HTR-8/SVneo (cell line): ENCODE results near the gene IDH3B.

Experiments used
- DNase-seq: peaks from one replicate; pipeline ENCODE4 v3.0.0; 2011; ENCODE audit warnings: low spot score, mixed read lengths; ENCODE audit not compliant: insufficient read length
- FAIRE-seq: peaks from 2 replicates; lab custom pipeline; 2011; peaks lifted over from hg19 to GRCh38; lab: Jason Lieb, UNC

IDH3B gene

DNA sequence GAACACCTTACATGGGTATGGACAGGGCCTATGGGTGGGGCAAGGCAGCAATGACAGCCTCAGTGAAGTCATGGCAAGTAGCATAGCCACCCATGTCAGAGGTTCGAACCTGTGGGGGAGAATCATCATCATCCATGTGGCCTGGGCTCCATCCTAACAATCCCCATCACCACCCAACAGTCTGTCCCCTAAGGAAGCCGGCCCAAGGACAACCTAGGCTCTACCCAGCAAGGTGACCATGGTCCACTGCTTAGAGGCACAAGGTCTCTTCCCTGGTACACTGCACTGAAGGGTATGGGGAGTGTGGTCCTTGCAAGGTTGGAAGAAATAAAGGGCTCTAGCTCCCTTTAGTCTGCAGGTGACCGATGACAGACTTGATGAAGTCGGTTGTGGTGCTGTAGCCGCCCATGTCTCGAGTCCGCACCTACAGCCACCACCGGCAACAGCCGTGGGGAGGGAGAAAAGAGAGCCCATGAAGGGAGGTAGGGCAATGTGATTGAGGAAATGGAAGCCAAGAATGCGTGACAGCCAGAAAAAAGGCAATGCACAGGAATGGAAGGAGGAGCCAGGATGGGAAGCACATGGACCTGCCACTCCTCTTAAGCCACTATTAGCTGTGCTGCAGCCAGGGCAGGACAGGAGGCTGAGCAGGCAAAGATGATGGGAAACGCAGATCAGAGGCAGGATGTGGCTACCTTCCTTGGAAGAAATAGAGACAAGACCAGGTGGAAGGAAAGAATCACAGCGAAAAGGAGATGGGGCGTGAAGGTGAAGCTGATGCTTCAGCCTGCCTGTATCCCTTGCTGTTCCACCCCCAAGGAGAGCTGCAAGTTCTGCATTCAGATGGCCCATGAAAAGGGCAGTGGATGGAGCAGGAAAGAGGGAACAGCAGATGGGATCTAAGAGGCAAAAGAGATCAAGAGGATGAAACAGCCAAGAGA, 5.3 kb downstream of the IDH3B start:
- peak; percentile 16 for FAIRE-seq
- no peak for DNase-seq

DNA sequence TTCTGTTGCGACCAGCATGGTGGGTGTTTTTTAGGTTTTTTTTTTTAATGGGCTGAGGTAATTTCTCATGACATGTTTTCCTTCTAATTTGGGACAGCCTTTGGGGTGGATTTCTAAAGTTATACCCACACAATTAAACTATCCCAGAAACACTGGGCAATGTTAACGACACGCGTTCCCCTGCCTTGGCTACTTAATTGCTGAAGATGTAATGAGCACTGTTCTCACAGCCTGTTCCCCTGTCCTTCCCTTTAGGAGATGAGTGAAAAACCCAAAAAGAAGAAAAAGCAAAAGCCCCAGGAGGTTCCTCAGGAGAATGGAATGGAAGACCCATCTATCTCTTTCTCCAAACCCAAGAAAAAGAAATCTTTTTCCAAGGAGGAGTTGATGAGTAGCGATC, 6.3 kb downstream of the IDH3B start:
- FAIRE-seq (no peak), DNase-seq (no peak)

DNA sequence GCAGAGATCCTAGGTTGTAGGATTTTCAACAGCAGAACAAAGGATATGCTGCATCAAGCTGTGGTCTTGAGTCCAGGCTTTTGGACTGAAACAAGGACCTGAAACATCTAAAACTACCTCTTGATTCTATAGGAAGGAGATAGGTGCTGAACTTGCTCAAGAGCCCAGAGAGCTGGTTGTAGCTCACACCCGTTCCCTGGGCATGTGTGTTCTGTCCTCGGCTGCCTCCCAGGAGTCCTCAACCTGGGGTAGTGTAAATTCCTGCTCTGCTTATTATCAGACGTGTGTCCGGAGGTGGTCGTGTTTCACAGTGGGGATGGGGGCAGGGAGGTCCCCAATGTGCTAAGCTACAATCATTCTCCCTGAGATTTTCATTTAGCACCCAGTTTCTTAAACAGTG, 6.8 kb downstream of the IDH3B start:
- FAIRE-seq (no peak), DNase-seq (no peak)

DNA sequence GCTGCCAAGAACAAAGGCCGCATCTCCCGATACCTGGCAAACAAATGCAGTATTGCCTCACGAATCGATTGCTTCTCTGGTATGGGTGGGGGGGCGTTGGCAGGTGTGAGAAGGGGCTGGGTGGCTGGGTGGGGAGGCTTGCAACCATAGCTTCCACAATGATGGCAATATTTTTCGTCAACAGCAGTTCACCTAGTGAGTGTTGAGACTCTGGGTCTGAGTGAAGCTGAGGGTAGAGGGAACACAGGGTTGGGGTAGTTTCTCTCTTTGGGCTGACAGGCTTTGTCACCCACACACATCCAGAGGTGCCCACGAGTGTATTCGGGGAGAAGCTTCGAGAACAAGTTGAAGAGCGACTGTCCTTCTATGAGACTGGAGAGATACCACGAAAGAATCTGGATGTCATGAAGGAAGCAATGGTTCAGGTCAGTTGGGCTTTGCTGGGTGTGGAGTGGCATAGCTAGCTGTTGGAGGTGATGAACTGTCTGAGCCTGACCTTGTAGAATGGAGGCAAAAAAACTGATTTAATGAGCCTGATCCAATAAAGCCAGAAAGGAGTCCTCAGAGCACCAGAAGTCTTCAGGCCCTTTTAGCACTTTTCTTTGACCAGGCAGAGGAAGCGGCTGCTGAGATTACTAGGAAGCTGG, 7.4 kb downstream of the IDH3B start:
- DNase-seq: no peak
- FAIRE-seq: no peak

DNA sequence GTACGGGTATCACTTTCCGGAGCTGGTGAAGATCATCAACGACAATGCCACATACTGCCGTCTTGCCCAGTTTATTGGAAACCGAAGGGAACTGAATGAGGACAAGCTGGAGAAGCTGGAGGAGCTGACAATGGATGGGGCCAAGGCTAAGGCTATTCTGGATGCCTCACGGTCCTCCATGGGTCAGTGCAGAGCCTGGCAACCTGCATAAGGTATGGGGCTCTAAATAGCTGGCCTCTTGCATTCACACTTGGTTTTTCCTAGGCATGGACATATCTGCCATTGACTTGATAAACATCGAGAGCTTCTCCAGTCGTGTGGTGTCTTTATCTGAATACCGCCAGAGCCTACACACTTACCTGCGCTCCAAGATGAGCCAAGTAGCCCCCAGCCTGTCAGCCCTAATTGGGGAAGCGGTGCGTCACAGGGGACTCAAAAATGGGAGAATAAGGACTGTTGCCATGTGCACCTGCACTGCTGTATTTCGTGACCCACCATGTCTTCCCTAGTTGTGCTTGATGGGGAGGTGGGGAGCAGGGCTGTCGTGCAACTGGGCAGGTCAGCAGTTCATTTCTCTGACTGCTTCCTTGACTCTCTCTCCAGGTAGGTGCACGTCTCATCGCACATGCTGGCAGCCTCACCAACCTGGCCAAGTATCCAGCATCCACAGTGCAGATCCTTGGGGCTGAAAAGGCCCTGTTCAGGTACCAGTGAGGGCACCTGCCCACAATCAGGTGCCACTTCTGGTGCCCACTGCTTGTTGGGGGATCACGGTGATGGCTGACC, 8.5 kb downstream of the IDH3B start:
- FAIRE-seq (no peak), DNase-seq (no peak)

DNA sequence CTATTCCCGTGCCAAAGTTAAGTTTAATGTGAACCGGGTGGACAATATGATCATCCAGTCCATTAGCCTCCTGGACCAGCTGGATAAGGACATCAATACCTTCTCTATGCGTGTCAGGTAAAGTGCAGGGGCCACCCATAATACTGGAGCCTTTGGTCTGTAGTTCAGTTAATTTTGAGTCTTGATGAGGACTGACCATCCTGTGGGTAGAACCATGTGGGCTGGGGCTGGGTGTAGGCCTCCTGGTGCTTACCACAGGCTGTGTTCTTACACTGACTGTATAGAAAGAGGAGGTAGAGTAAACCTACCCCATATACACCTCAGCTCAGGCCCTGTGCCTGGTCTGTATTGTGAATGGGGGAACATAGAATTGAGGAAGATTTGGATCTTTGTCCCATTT, 9.2 kb downstream of the IDH3B start:
- FAIRE-seq: no peak
- no peak for DNase-seq

DNA sequence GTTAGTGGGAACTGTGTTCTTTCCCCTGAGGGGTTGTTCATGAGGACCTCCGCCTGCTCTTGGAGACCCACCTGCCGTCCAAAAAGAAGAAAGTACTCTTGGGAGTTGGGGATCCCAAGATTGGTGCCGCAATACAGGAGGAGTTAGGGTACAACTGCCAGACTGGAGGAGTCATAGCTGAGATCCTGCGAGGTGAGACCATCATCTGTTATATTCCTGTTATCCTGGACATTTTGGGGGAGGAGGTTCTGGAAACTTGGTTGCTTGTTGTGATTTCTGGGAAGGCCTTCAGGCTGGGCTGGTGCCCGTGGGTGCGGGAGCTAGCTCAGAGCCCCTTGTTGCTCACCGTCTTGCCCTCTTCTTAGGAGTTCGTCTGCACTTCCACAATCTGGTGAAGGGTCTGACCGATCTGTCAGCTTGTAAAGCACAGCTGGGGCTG, 9.6 kb downstream of the IDH3B start:
- FAIRE-seq (no peak), DNase-seq (no peak)

DNA sequence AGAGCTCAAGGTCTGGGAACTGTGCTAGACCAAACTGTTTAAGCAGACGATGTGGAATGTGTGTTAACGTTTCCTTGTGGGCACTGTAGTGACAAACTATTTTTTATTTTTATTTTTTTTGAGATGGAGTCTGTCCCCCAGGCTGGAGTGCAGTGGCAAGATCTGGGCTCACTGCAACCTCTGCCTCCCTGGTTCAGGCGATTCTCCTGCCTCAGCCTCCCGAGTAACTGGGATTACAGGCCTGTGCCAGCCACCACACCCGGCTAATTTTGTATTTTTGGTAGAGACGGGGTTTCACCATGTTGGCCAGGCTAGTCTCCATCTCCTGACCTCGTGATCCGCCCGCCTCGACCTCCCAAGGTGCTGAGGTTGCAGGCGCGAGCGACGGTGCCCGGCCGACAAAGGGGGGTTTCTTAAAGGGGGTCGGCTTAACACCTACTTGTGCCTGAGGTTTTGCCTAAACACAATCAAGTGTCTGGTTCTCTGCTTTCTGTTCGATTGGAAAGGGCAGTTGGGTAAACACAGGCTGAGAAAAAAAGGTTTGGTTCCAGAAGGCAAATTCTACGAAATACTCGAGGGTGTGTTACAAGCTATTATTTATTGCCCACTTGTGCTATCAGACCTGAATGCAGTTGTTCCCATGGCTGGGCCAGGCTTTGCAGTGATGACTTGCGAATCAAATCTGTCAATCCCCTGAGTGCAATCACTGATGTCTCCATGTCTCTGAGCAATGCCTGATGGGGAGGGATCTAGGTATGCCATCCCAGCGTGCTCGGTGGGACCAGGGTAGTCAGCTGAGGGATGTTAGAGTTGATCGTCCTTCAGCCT, 10.2 kb downstream of the IDH3B start:
- no peak for DNase-seq
- no peak for FAIRE-seq

DNA sequence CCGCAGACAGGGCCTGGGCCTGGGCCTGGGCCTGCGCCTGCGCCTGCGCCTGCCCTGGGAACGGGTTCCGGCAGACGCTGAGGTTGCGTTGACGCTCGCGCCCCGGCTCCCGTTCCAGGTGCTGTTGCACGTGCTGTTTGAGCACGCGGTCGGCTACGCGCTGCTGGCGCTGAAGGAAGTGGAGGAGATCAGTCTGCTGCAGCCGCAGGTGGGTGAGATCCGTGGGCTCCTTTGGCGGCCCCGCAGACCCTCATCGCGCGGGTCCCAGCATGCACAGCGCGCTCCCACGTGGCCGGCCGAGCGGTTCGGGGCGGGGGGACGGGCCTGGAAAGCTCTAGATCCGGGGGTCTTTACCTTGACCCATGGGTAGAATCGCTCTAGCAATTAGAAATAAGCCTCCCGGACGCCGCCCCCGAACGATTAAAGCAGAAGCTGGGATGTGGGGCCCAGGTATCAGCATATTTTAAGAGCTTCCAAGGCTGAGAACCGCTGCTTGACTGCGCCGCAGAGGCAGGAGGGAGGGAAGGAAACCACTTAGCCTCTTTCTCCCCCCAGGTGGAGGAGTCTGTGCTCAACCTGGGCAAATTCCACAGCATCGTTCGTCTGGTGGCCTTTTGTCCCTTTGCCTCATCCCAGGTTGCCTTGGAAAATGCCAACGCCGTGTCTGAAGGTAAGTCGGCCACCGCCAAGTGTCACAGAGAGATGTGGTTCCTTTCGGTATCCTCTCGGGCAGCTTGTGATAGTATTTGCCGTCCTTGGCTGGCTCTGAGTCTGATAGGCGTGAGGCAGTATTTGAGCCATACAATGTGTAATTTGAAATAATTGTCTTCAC, 11.1 kb downstream of the IDH3B start:
- peak; percentile 44 for FAIRE-seq
- DNase-seq: no peak

DNA sequence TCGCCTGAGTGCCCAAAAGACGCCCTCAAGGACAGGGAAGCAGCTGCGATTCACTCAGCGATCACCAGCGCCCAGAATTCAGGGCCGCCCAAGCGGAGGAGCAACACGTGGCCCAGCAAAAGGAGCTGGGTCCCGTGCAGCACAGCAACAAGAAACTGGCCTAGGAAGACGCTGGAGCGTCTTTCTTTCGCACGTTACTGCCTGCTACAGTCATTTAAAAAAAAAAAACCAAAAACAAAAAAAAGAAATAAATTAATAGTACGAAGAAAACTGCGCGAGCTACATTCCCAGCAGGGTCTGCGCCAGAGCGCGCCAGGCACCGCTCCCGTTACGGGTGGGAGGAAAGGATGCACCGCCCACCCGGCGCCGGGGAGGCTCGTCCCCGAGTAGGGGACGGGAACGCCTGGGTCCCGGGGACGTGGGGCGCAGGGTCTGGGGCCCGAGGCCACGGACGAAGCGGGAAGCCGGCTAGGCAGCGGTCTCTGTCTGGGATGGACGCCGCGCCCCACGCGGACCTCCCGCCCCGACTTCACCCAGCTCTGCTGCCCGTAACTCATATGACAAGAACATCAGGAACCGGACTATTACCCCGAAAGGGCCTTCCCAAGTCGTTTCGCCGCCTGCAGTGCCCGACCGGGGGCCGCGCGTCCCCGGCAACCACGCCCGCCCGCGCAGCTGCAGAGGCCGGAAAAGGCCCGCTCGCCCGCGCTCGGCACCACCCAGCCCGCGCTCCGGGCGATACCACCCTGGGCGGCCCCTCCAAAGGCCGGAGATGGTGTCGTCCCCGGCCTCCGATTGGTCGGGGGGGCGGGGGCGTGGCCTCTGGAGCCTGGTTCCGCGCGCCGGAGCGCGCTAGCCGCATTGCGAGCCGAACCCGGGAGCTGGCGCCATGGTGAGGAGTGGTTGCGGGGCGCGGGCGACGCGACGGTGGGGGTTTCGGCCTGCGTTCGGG, 12.0 kb downstream of the IDH3B start, which contains the start of gene NOP56:
NOP56 (plus strand) TSS at position 861 of the 952 bp plus-strand sequence; CDS start at position 890, 29 bp downstream.
- peak; percentile 68 for FAIRE-seq
- peak; percentile 87 for DNase-seq

DNA sequence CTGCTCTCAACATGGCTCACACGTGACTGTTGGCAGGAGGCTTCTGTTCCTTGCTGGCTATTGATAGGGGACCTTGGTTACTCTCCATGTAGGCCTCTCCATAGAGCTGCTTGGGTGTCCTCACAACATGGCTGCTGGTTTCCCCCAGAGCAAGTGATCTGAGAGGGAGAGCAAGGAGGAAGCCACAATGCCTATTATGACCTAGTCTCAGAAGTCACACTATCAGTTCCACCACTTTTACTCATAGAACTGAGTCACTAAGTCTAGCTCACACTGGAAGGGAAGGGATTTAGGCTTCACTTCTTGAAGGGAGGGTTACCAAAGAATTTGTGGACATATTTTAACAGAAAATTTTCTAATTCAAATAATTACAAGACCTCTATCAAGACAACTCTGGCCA, 20.3 kb downstream of the IDH3B start:
- FAIRE-seq (no peak), DNase-seq (no peak)

DNA sequence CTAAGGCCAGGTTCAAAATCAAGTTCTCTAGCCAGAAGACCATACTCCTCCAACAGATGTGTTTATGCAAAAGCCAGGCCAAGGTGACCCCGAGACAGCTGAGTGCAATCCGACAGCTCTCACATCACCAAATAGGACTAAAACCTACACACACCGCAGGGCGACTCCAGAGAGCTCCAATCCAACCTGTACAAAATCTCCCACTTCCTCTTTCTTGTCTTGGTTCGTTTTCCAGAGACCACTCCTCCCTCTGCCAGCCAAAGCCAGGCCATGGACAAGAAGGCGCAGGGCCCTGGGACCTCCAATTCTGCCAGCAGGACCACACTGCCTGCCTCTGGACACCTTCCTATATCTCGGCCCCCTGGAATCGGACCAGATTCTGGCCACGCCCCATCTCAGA, 23.1 kb downstream of the IDH3B start:
- DNase-seq (no peak), FAIRE-seq (no peak)

DNA sequence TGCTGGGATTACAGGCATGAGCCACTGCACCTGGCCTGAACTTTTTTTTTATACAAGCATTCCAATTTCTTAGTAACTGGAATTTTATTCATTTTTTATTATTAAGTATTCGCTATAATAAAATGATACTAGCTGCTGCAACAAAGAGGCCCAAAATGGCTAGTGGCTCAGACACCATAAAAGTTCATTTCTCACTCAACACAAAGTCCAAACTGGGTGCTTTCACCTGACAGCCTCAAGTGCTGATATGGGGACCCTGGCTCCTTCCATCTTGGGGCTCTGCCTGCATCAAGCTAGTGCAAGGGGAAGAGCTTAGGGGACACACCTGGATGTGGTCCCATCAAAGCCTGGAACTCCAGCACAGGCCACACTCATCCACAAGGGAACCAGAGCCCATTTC, 23.8 kb downstream of the IDH3B start:
- DNase-seq (no peak), FAIRE-seq (no peak)

DNA sequence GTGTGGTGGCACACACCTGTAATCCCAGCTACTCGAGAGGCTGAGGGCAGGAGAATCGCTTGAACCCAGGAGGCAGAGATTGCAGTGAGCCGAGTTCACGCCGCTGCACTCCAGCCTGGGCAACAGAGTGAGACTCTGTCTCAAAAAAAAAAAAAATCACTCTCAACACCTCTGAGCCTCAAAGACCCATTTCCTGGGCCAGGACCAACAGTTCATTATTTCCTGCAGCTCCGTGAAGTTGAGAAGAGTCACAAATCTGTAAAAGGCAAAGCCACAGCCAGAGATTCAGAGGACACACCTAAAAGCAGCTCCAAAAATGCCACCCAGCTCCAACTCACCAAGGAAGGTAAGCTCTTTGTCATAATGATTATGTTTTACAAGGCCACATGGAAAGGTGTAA, 26.8 kb downstream of the IDH3B start:
- no peak for FAIRE-seq
- no peak for DNase-seq

DNA sequence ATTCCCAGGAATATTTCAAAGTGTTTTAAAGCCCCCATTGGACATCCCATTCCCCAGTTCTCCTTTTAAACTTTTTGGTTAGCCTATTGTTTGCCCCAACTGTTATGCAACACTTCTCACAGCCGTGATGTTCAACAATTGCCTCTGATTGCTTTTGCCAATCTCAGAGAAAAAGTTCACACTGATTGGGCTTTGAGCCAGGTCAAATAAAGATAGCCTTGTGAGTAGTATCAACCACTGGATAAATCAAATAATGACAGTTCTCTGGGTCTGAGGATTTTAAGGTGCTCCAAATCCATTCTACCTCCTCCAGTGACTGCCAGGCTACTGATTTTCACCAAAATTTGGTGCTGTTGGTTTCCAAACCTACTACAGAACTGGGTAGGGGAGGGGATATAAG, 30.6 kb downstream of the IDH3B start:
- DNase-seq (no peak), FAIRE-seq (no peak)

DNA sequence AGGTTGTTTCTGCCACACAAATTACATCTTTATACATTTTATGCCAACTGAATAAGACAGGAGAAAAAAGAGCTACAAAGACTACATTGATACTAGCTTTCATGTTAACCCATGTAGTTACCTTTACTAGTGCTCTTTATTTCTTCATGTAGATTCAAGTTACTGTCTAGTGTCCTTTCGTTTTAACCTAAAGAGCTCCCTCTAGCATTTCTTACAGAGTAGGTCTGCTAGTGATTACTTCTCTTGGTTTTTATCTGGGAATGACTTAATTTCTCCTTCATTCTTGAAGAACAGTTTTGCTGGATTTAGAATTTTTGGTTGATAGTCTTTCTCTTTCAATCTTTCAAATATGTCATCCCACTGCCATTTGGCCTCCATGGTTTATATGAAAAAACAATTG, 32.8 kb downstream of the IDH3B start:
- no peak for DNase-seq
- no peak for FAIRE-seq

DNA sequence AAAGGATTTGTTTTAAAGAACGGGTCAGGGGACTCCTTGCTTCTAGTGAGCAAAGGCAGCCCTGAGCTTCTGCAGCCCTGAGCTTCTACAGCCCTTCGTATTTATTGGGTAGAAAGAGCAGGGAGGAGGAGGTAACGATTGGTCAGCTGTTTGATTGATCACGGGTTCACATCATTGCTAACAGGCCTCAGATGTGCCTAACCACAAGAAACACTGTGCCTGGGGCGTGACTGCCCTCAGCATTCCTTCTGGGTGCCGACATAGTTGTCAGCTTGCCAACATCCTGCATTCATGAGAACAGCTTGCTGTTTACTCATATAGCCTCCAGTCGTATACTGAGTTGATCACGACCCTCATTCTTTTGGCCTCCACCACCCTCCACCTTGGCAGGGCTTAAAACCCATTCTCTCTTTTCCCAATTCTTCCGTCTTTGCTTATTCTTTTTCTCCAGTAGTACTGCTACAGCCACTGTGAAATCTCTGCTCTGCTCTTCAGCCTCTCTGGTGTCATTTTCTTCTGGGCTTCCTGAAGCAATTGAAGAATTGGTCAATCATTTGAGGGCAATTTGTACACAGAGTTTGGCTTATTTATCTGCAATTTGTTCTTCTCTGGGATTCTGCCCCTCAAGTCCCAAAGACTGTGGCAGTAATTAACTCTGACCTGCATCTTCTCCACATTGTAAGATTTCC, 37.0 kb downstream of the IDH3B start:
- DNase-seq (no peak), FAIRE-seq (peak; percentile 96)
